ENCODE results near the gene ESYT3.

ESYT3 gene

GRCh38 chr3:138438896-138439295 lies 4.5 kb downstream of the ESYT3 start:
- Histone ChIP-seq H3K36me3 (replicated peaks; ENCODE audit: low read depth, low read length) (no peaks in the 10 kb centered on the region), H2AFZ (ENCODE audit: low read depth, low read length) (no peak overlapping the region), H3K27ac (ENCODE audit: low read length) (no peak overlapping the region), H3K4me3 (ENCODE audit: low read length) (no peak overlapping the region), H3K79me2 (ENCODE audit: low read length) (no peaks in the 10 kb centered on the region), H4K20me1 (ENCODE audit: insufficient read depth, low read length) (no peaks in the 10 kb centered on the region), H3K9ac (ENCODE audit: low read length) (no peak overlapping the region), H3K9me3 (ENCODE audit: insufficient read depth, low read length) (no peaks in the 10 kb centered on the region), H3K4me2 (ENCODE audit: low read length) (no peak overlapping the region), H3K4me1 (ENCODE audit: low read length) (no peaks in the 10 kb centered on the region), H3K27me3 (ENCODE audit: low read depth, low read length) (no peaks in the 10 kb centered on the region)
- TF ChIP-seq, protein P1, sequence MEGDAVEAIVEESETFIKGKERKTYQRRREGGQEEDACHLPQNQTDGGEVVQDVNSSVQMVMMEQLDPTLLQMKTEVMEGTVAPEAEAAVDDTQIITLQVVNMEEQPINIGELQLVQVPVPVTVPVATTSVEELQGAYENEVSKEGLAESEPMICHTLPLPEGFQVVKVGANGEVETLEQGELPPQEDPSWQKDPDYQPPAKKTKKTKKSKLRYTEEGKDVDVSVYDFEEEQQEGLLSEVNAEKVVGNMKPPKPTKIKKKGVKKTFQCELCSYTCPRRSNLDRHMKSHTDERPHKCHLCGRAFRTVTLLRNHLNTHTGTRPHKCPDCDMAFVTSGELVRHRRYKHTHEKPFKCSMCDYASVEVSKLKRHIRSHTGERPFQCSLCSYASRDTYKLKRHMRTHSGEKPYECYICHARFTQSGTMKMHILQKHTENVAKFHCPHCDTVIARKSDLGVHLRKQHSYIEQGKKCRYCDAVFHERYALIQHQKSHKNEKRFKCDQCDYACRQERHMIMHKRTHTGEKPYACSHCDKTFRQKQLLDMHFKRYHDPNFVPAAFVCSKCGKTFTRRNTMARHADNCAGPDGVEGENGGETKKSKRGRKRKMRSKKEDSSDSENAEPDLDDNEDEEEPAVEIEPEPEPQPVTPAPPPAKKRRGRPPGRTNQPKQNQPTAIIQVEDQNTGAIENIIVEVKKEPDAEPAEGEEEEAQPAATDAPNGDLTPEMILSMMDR (IDR thresholded peaks at IDR 0.05; ENCODE audit: low read depth, low read length) = no peak
- TF ChIP-seq EZH2phosphoT487 (IDR thresholded peaks at IDR 0.05; ENCODE audit: low read depth) = no peak

GRCh38 chr3:138439646-138440045 lies 5.2 kb downstream of the ESYT3 start:
- H3K4me1 ChIP-seq (ENCODE audit: low read length) = no peaks in the 10 kb centered on the region
- H3K27ac ChIP-seq (ENCODE audit: low read length) = no peak overlapping the region
- H2AFZ ChIP-seq (ENCODE audit: low read depth, low read length) = no peak overlapping the region
- TF ChIP-seq, protein P1 (IDR thresholded peaks at IDR 0.05; ENCODE audit: low read depth, low read length) = no peak
- no peak for TF ChIP-seq EZH2phosphoT487 (IDR thresholded peaks at IDR 0.05; ENCODE audit: low read depth)
- no peaks in the 10 kb centered on the region for H3K36me3 ChIP-seq (replicated peaks; ENCODE audit: low read depth, low read length)
- no peaks in the 10 kb centered on the region for H3K9me3 ChIP-seq (ENCODE audit: insufficient read depth, low read length)
- H3K79me2 ChIP-seq (ENCODE audit: low read length) = no peaks in the 10 kb centered on the region
- H3K4me3 ChIP-seq (ENCODE audit: low read length) = no peak overlapping the region
- no peaks in the 10 kb centered on the region for H3K27me3 ChIP-seq (ENCODE audit: low read depth, low read length)
- H3K4me2 ChIP-seq (ENCODE audit: low read length) = no peak overlapping the region
- no peak overlapping the region for H3K9ac ChIP-seq (ENCODE audit: low read length)
- H4K20me1 ChIP-seq (ENCODE audit: insufficient read depth, low read length) = no peaks in the 10 kb centered on the region

DNA sequence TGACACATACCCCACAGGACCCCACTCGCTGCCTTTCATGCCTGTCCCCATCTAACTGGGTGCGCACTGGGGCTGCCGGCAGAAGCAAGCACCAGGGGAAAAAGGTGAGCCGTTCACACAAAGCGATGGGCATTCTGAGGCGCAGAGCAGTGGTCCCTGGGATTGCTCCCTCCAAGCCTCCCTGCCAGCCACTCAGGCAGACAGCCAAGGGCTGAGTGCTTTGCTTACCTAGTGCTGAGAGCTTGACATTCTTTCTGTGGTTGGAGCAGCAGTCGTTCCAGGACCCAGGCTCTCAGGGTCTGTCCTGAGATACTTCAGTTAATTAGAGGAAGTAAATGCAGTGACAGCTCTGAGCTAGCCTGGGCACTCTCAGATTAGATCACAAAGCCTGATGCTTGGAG lies 5.7 kb downstream of the ESYT3 start:
- Histone ChIP-seq H3K36me3 (replicated peaks; ENCODE audit: low read depth, low read length) (no peaks in the 10 kb centered on the region), H3K4me1 (ENCODE audit: low read length) (no peaks in the 10 kb centered on the region), H3K4me3 (ENCODE audit: low read length) (no peak overlapping the region), H3K27me3 (ENCODE audit: low read depth, low read length) (no peaks in the 10 kb centered on the region), H4K20me1 (ENCODE audit: insufficient read depth, low read length) (no peaks in the 10 kb centered on the region), H2AFZ (ENCODE audit: low read depth, low read length) (no peak overlapping the region), H3K79me2 (ENCODE audit: low read length) (no peaks in the 10 kb centered on the region), H3K27ac (ENCODE audit: low read length) (no peak overlapping the region), H3K9ac (ENCODE audit: low read length) (no peak overlapping the region), H3K4me2 (ENCODE audit: low read length) (no peak overlapping the region), H3K9me3 (ENCODE audit: insufficient read depth, low read length) (no peaks in the 10 kb centered on the region)
- TF ChIP-seq, protein P1 (IDR thresholded peaks at IDR 0.05; ENCODE audit: low read depth, low read length) = no peak
- no peak for TF ChIP-seq EZH2phosphoT487 (IDR thresholded peaks at IDR 0.05; ENCODE audit: low read depth)

DNA sequence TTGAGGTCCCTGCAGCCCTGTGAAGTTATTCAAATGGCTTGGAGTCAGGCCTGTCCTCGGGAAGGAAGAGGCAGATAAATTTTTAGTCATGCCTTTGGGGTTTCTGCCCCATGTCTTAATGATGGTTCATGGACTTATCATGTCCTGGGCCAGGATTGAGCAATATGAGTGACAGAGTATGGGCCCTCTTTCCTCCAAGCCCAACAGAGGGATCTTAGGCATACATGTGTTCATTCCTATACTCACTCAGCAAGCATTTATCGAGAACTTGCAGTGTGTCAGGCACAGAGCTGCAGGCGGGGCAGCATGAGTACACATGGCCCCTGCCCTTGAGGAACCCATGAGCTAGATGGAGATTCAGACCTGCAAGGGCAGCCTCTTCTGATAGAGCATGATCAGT lies 6.2 kb downstream of the ESYT3 start:
- no peaks in the 10 kb centered on the region for H3K27me3 ChIP-seq (ENCODE audit: low read depth, low read length)
- H3K27ac ChIP-seq (ENCODE audit: low read length) = no peak overlapping the region
- no peaks in the 10 kb centered on the region for H3K9me3 ChIP-seq (ENCODE audit: insufficient read depth, low read length)
- no peaks in the 10 kb centered on the region for H3K79me2 ChIP-seq (ENCODE audit: low read length)
- H3K4me1 ChIP-seq (ENCODE audit: low read length) = no peaks in the 10 kb centered on the region
- TF ChIP-seq, protein P1 (IDR thresholded peaks at IDR 0.05; ENCODE audit: low read depth, low read length) = no peak
- TF ChIP-seq EZH2phosphoT487 (IDR thresholded peaks at IDR 0.05; ENCODE audit: low read depth) = no peak
- H3K4me3 ChIP-seq (ENCODE audit: low read length) = no peak overlapping the region
- H3K9ac ChIP-seq (ENCODE audit: low read length) = no peak overlapping the region
- H3K36me3 ChIP-seq (replicated peaks; ENCODE audit: low read depth, low read length) = no peaks in the 10 kb centered on the region
- H3K4me2 ChIP-seq (ENCODE audit: low read length) = no peak overlapping the region
- H4K20me1 ChIP-seq (ENCODE audit: insufficient read depth, low read length) = no peaks in the 10 kb centered on the region
- no peak overlapping the region for H2AFZ ChIP-seq (ENCODE audit: low read depth, low read length)

All from OCI-LY3 (cell line).